NCI-H82 (cell line): Measurements from ENCODE around the gene ASB10.

Experiments used
- DNase-seq: peaks from one replicate; lab custom pipeline; 2025; lab: John Stamatoyannopoulos, UW

The ASB10 gene

DNA sequence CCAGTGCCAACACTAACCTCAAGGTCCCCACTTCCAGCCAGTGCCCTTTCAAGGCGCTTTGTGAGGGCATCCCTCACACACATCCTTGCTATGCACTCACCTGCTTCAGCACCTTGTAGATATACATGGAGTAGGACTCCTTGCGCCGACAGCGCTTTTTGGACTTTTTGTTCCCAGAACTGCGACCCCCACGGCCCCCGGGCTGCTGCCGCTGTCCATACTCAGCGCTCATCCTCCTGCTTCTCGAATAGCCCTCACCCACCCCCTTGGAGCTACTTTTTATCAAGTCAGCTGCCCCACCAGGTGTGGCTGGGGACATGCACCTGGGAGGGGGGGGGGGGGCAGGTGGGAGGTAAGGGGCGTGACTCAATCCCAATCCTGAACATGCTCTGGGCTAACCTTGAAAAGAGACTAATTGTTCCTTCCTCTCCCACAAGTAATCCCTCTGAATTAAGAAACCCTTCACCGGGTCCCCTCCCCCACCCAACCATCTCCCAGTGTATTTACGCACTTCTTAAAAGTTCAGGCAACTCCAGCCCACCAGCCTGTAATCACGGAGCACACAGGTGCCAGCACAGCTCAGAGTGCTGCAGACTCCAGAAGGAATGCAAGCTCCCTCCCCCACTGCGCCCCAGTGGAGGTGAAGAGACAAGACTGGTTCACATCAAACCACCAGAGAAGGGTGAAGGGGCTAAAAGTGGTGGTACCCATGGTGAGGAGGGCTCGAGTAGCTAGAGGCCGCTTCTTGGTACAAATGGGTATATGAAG, 23.2 kb upstream of the ASB10 start, which contains the start of gene H2BK1:
Gene H2BK1, minus strand, starts transcription at position 402 of the 768 bp plus-strand sequence. Its CDS starts 170 bp downstream, at position 232.
- peak; percentile 54 for DNase-seq

DNA sequence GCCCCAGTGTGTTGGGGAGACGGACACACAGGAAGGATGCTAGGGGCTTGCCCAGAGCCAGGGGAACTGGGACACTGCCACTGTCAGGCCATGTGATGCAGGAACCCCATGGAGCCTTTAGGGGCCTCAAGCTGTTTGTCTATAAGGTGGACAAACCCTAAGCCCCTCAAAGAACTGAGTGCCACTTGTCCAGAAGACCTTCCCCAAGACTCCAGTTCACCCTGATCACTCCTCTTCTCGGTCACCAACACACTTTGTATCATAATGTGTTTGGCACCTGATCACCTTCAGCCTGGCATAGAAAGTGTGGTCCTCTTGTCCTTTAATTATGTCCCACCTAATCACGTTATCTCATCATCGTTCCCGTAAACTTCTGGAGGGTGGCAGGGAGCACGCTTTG, 22.5 kb upstream of the ASB10 start:
- DNase-seq: peak; percentile 50

DNA sequence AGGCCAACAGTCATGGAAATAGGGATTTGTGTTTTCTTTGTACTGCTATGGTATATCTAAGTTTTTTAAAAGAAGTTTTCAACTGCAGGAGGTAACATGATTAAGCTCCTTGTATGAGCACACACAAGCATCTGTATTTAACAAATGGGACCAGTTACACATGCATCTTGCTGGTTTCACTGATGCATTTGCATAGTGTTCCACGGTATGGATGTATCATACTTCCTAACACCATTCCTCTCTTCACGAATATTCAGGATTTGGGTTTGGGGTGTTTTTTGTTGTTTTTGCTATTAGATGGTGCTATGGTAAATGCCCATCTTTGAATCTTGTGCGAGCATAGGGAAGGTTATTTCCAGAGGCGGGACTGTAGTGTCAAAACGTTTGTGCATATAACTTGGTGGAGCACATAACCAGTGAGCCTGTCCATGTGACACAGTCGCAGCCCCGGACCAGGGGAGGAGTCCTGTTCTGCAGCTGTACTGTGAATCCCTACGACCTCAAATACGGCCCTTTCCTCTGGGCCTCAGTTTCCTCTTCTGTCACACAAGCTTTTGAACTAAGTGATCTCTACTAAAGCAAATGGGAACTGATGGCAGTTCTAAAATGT, 21.3 kb upstream of the ASB10 start:
- no peak for DNase-seq

DNA sequence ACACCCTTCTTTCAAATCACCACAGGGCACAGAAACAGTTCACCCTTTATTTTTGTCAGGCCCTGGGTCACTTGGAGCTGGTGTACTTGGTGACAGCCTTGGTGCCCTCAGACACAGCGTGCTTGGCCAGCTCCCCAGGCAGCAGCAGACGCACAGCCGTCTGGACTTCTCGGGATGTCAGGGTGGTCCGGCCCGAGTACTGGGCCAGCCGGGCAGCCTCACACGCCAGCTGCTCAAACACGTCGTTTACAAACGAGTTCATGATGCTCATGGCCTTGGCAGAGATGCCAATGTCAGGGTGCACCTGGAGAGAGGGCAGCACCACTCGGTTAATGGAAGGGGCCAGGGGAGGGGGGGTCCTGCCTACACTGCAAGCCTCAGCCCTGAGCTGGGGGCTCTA, 20.8 kb upstream of the ASB10 start:
- no peak for DNase-seq

DNA sequence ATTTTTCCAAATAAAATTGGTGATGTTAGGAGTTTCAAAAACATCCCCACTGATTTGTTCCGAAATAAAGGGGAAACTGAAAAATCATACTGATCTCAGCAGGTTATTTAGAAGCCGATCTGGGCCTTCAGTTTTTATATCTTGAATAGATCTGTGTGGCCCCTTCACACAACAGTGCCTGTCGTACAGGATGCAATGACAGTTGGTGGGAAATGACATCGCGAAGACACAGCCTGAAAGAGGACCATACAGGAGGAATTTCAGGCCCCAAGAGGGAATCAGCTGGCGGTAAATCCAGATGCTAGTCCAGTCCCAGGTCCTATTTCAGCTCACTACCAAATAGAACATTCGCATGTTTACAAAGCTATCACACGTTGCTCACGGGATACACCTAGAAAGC, 20.3 kb upstream of the ASB10 start:
- DNase-seq: peak; percentile 35

DNA sequence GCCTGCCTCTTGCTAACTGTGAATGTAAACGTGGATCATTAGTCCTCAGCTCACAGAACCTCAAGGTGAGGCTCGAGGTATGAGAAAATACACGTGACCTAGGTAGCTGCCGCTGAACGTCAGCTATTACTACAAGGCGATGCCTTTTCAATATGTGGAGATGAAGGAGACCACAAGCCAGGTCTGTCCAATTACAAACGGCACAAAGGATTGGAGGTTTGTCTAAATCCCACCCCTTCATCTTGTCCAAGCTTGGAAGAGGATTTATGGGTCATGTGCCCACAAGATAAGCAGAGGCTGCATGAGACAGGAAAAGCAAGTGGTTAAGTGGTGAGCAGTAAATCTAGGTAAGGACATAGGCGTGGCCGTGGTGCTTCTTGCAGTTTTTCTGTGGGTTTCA, 19.9 kb upstream of the ASB10 start:
- peak; percentile 87 for DNase-seq

DNA sequence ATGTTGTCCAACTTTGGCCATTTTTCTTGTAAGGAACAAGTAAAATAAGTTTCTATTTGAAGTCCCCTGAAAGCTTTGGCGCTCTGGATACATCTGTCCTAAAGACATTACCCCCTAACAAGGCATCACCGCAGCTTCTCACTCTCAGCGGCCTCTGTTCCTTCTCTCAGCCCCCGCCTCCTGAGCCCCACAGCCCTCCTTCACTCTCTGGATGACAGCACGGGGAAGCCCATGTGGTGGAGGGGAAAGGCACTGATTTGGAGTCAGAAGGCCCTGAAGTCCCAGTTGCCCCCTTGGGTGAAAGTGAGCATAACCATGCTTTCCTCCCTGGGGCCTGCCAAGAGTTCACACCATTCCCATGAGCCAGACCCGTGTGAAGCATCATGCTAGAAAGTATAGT, 18.7 kb upstream of the ASB10 start:
- DNase-seq: no peak

DNA sequence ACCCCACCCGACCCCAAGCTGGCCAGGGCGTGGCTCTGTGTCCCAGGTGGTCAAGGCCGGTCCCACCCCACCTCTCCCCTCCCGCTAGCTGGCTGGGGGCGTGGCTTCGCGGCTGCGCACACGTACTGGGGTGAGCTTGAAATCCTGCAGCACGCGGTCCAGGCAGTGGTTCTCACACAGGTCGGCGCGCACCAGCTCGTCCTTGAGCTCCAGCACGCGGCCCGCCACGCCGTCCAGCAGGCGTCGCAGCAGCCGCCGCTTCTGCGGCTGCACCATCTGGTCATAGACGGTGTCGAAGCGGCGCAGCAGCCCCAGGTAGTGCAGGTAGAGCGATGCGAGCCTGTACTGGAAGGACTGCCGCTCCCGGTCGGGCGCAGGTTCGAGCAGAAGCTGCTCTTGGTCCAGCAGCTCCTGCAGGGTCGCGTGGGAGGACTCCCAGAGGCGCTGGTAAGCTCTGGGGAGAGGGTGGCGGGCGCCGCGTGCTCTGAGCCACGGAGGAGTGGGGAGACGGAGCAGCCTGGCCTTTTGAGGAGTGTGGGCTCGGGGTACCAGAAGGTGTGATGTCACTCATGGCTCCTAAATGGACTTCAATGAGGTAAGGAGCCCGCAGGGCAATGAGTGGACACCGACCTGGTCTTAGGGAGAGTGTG, 17.5 kb upstream of the ASB10 start:
- no peak for DNase-seq

DNA sequence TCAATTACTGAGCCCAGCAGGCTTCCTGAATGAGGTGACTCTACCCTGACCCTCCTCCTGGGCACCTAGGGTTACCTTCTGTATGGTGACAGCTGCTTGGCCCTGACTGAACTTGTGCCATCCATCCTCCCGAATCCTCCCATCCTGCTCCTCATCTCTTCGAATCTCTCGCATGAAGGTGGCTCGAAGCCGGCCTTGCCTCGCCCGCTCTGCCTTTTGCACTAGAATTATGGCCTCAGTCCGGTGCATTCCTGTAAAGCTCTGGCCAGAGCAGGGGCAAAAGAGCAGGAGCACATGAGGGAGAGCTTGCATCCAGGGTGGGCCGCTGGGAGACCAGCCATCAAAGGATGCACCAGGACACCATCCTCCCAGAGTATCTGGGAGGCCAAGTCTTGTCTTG, 15.8 kb upstream of the ASB10 start:
- DNase-seq: no peak

DNA sequence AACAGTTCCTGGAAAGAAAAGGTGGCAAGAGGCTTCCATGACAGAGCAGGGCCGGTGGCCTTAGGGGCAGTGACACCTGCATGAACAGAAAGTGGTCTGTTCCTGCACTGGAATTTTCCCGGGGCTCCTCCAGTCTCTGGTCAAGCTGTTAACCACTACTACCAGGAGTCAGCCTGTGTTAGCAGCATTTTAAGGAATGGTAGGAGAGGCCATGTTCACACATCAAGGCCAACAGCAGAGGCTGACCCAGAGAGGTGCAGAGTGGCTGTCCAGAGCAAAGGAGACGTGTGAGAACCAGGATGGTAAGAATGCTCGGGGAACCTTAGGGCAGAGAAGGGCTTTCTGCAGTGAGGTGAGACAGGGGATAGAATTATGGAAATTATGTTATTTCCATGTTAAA, 14.7 kb upstream of the ASB10 start:
- no peak for DNase-seq

DNA sequence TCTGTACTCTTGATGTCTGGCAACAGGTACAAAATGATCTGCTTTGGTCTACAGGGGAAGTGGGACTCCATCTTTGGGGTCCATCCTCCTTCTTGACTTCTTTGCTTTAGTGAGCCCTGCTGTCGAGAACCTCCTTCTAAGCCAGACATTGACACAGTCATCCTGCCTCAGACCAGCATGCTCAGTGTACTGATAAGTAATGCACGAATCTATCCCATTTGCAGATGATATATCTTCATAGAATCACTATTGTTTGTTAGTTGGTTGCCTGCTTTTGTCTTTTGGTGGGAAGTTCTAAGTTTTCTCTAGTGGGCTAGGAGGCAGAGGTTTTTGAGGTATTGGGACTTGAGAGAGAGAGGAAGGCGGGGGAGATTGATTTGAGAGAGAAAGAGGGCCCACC, 14.3 kb upstream of the ASB10 start:
- DNase-seq: no peak

DNA sequence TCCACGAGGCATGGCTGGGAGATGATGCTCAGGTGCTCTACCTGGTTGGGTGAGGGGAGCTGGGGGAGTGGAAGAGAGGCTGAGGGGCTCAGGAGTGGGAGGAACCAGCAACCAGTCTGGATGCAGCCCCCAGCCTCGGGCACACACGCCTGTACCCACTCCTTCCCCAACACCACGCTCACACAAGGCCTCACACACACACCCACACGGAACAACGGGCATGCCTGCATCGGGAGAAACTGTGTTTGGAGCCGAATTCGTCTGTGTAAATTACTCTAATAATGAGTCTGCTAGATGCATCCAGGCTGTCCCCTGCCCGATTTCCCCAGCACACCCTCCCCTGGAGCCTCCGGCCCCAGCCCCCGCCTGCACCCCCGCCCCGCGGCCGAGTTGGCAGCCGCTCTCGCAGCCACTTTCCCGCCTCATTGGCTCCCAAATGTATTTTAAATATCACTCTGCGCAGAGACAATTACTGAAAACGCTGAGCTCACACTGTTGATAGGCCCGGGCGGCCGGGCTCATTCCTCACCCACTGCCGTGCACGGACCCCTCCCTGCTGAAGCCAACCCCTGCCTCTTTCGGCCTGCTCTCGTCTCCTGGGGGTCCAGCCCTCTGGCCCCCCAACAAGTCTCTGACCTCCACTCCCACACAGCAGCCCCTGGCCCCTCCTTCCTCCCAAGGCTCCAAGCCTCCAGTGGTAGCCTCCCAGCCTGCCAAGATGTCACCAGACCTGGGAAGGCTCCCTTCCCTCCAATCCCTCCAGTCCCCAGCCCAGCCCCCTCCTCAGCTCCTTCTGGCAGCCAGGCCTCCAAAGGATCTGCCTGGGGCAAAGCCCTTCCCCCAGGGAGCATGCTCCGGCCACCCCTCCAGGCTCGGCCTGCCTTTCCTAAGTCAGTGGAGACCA, 12.1 kb upstream of the ASB10 start:
- peak; percentile 53 for DNase-seq

DNA sequence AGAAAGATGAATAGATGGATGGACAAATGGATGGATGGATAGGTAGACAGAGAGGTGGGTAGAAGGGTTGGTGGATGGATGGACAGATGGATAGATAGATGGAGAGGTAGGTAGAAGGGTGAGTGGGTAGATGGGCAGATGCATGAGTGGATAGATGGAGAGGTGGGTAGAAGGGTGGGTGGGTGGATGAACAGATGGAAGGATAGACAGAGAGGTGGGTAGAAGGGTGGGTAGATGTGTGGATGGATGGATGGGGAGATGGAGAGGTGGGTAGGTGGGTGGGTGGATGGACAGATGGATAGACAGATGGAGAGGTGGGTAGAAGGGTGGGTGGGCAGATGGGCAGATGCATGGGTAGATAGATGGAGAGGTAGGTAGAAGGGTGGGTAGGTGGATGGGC, 10.9 kb upstream of the ASB10 start:
- no peak for DNase-seq

DNA sequence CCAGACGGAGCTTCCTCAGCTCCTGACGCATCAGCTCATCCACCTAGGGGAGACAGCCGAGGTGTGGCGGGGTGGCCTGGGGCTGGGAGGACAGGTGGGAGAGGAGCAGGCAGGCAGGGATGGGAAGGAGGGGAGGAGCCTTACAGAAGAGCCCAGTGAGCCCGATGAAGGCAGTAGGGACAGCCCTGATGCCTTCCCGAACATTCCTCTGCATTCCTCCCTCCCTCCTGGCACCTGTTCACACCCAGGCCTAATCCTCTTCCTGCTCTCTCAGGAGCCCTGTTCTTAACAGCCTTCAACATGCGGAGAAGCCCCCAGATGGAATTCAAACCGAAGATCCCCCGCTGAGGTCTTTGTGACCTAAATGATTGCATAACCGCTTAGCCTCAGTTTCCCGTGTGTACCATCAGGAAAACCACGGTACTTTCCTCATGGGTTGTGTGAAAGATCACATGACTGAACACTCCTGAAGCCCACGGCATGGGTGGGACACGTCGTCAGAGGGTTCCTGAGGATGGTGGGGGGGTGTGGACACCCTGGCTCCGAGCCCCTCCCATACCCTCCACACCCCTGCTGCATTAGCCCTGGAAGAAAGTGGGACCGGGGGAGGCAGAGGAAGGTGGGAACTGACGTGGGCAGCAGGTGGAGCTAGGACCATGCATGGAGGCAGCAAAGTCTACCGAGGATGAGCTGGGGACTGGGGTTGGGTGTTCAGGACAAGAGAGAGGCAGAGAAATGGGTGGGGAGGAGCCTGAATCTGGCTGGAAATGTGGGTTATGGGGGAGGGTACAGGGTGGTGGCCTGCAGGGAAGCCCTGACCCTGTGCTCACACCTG, 8.8 kb upstream of the ASB10 start:
- peak; percentile 13 for DNase-seq

DNA sequence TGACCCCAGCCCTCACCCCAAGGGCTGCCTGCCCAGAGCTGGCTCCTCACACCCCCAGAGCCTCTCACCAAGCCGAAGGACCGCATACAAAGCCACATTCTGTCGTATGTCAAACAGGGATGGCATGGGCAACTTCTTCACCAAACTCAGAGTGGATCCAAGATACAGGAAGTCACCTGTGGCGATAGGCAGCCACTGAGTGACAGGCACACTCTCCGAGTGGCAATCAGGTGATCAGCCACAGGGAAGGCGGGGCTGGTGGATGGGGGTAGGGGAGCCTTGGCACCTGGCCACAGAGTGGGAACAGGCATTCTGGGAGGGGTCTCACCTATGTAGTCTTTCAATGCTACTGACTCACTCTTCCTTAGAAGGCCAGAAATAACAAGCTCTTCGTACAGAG, 7.1 kb upstream of the ASB10 start:
- no peak for DNase-seq

DNA sequence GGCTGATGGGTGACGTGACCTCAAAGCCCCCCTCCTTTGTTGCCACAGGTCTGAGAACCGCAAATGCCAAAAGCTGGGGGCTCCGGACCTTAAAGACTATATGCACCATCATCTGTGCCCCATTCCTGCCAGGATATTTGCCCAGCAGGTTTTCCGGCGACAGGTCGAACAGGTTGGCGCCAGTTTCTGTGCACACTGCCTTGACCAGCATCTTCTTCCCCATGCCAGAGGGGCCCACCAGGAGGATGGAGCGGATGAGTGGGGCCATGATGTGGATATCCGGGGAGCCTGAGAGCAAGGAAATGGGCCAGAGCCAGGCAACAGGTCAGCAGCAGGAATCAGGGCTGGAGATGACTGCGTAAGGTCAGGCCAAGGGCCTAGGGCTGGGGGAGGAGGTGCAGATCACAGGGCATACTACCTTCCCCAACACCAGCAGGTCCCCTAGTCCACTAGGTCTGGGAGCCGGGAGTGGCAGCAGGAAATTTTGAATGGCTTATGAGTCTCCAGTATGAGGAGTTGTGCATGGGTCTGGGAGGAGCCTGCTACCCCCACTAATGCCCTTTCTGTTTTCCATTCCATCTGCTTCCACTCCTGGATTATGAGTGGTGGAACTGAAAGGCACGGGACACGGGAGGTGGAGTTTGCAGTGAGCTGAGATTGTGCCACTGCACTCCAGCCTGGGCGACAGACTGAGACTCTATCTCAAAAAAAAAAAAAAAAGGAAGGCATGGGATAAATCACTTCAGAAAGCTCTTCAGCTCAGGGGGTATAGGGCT, 6.3 kb upstream of the ASB10 start:
- no peak for DNase-seq

DNA sequence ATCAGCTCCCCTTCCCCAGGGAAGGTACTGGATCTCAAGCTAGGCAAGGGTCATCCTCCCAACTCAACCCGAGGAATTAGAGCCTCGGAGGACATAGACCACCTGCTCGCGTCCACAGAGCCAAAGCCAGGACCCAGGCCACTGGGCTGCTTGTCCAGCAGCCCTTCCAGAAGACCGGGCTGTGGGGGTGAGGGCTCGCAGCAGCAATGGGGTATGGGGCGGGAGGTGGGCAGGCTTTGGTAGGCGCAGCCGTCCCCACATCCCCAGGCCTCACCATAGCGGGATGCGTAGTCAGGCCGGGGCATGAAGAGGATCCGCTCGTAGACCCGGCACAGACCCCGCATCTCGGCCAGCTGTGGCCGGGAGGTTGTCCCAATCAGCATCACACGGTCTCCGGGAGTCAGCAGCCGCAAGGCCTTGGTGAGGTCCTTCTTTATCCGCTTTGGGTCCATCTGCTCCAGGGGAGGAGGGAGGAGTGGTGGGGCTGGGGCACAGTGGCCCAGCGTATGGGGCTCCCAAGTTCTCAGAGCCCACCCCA, 5.0 kb upstream of the ASB10 start:
- DNase-seq: no peak

DNA sequence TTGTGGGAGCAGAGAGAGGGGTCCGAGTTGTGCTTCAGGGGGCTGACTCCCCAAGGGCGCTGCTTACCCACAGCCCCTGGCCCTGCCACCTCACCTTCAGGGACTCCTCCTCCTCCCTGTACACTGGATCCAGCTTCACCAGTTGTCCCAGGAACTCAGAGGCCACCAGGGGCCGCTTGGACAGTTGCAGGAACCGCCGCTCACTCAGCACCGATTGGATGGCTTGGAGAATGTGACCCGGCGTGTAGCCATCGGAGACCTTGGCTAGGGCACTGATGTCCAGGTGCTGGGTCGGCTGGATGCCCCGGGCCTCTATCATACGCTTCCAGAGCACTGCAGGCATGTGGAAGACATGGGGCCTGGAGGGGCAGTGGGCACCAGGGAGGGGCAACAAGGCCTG, 4.5 kb upstream of the ASB10 start:
- DNase-seq: no peak

DNA sequence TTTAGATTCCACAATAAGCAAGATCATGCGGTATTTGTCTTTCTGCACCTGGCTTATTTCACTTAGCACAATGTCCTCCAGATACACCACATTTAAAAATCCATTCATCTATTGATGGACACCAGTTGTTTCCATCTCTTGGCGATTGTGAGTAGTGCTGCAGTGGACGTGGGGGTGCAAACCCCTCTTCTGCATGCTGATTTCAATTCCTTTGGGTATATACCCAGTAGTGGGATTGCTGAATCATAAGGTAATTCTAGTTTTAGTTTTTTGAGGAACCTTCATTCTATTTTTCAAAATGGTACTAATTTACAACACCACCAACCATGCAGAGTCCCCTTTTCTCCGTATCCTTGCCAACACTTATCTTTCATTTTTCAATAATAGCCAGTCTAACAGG, 2.0 kb upstream of the ASB10 start:
- no peak for DNase-seq

DNA sequence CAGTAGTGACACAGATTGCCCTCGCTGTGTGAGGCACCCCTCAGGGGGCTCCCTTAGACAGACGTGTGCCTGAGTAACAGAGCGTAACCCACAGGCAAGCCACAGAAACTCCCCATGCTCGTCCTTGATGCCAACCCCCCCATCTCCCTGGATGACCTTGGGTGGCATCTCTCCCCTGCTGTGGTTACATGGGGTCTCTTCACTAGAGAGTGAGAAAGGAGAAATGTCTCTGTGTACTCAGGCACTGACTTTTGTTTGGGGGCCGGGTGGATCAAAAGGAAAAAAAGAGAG, 1.1 kb upstream of the ASB10 start:
- DNase-seq: no peak
